H1 (cell line): ENCODE measurements around the gene SORBS1. TPM values are rescaled to one million over a fixed set of nuclear protein-coding genes. Genes with fewer than 3 reads are reported as not detected.

Experiments used
- CTCF ChIA-PET: fragments of 300-600 bp; sonication (Branson Sonifier 250); formaldehyde crosslinking; loops from one replicate; lab custom pipeline; 2021; ENCODE audit not compliant: partially characterized antibody; lab: Charles Lee
- POLR2A ChIA-PET: fragments of 300-600 bp; sonication (Branson Sonifier 250); formaldehyde crosslinking; loops from one replicate; lab custom pipeline; 2021; ENCODE audit warnings: inconsistent platforms; ENCODE audit not compliant: partially characterized antibody; lab: Charles Lee
- DNase-seq, 2 experiments: peaks; one replicate each; pipeline versions ENCODE4 v3.0.0 to v3.0.0-alpha.2; 2010 to 2022; ENCODE audit warnings: low spot score in 2 of 2, low read depth in 1 of 2, mixed read lengths in 1 of 2
- FAIRE-seq: peaks from 2 replicates; lab custom pipeline; 2011; peaks lifted over from hg19 to GRCh38; lab: Jason Lieb, UNC
- H2AFZ ChIP-seq: 2 replicates; pipeline ENCODE4 v1.8.1; 2012; ENCODE audit warnings: low read length, inconsistent platforms
- H2AK5ac ChIP-seq: 2 replicates; pipeline ENCODE4 v1.6.1; 2013; ENCODE audit warnings: low read depth, low read length
- H2BK120ac ChIP-seq: replicated peaks from 2 replicates; pipeline ENCODE3; 2013; ENCODE audit warnings: low read depth, low read length, inconsistent platforms
- H2BK12ac ChIP-seq: 2 replicates; pipeline ENCODE4 v1.6.1; 2013; ENCODE audit warnings: low read depth, low read length
- H2BK15ac ChIP-seq: 2 replicates; pipeline ENCODE4 v1.6.1; 2013; ENCODE audit warnings: low read length
- H2BK20ac ChIP-seq: 2 replicates; pipeline ENCODE4 v1.6.1; 2013; ENCODE audit warnings: low read length
- H2BK5ac ChIP-seq: 2 replicates; pipeline ENCODE4 v1.6.1; 2013; ENCODE audit warnings: low read depth, low read length
- H3K14ac ChIP-seq: 2 replicates; pipeline ENCODE4 v1.6.1; 2013; ENCODE audit warnings: inconsistent platforms; ENCODE audit not compliant: insufficient read length
- H3K18ac ChIP-seq: 2 replicates; pipeline ENCODE4 v1.6.1; 2013; ENCODE audit warnings: low read length; ENCODE audit errors: extremely low read depth
- H3K23ac ChIP-seq: 2 replicates; pipeline ENCODE4 v1.6.1; 2013; ENCODE audit warnings: inconsistent platforms; ENCODE audit not compliant: insufficient read length
- H3K23me2 ChIP-seq: 2 replicates; pipeline ENCODE4 v1.6.1; 2013; ENCODE audit warnings: low read depth, low read length
- H3K27ac ChIP-seq: 2 replicates; pipeline ENCODE4 v1.6.1; 2011; ENCODE audit warnings: low read depth, low read length, inconsistent platforms
- H3K27me3 ChIP-seq, 4 experiments: replicated peaks in 1 of 4; 1 replicate in 1 of 4; 2 replicates in 3 of 4; pipeline versions ENCODE4 v1.6.1 to v1.8.1; 2011 to 2013; ENCODE audit warnings: low read length in 3 of 4, mild to moderate bottlenecking in 3 of 4, inconsistent platforms in 2 of 4, mixed read lengths in 2 of 4, moderate library complexity in 1 of 4; ENCODE audit not compliant: control insufficient read depth in 3 of 4, insufficient read depth in 3 of 4; ENCODE audit errors: extremely low read depth in 1 of 4
- H3K36me3 ChIP-seq, 4 experiments: 2 replicates each; pipeline versions ENCODE4 v1.6.1 to v1.8.1; 2011 to 2013; ENCODE audit warnings: mild to moderate bottlenecking in 4 of 4, low read length in 3 of 4, moderate library complexity in 2 of 4, control low read depth in 1 of 4, inconsistent platforms in 1 of 4; ENCODE audit not compliant: insufficient read depth in 4 of 4, control insufficient read depth in 2 of 4
- H3K4ac ChIP-seq: replicated peaks from 2 replicates; pipeline ENCODE3; 2013; ENCODE audit warnings: low read length, low read depth, mixed read lengths, inconsistent platforms; ENCODE audit not compliant: insufficient read length
- H3K4me1 ChIP-seq, 4 experiments: replicated peaks in 1 of 4; 1 replicate in 1 of 4; 2 replicates in 3 of 4; pipeline versions ENCODE4 v1.6.1 to v1.8.1; 2011 to 2013; ENCODE audit warnings: low read length in 3 of 4, inconsistent platforms in 2 of 4, mixed read lengths in 1 of 4; ENCODE audit not compliant: insufficient read depth in 4 of 4, control insufficient read depth in 3 of 4
- H3K4me2 ChIP-seq, 2 experiments: 2 replicates each; pipeline versions ENCODE4 v1.6.1 to v1.8.1; 2011 to 2013; ENCODE audit warnings: low read depth in 2 of 2, low read length in 2 of 2, control low read depth in 1 of 2, inconsistent platforms in 1 of 2, mild to moderate bottlenecking in 1 of 2; ENCODE audit not compliant: insufficient read depth in 1 of 2
- H3K4me3 ChIP-seq, 4 experiments: fragments of 200-600, 300-600 bp in 1 of 4; sonication (generic), shearing (Covaris generic), sonication (Bioruptor Twin) in 1 of 4; 2 replicates each; pipeline versions ENCODE4 v1.5.1 to v1.8.1; 2011 to 2016; ENCODE audit warnings: low read length in 4 of 4, low read depth in 3 of 4, control low read depth in 2 of 4, inconsistent platforms in 2 of 4, mild to moderate bottlenecking in 2 of 4, mixed read lengths in 1 of 4, moderate library complexity in 1 of 4; ENCODE audit not compliant: insufficient read depth in 2 of 4; ENCODE audit errors: extremely low read depth in 1 of 4
- H3K56ac ChIP-seq: replicated peaks from 2 replicates; pipeline ENCODE3; 2013; ENCODE audit warnings: low read depth, mild to moderate bottlenecking, mixed read lengths, low read length, inconsistent platforms; ENCODE audit not compliant: insufficient read length
- H3K79me1 ChIP-seq: 2 replicates; pipeline ENCODE4 v1.6.1; 2013; ENCODE audit warnings: low read depth, low read length, control low read depth
- H3K79me2 ChIP-seq, 2 experiments: 2 replicates each; pipeline versions ENCODE4 v1.6.1 to v1.8.1; 2012 to 2013; ENCODE audit warnings: low read length in 2 of 2, mild to moderate bottlenecking in 2 of 2, inconsistent platforms in 1 of 2; ENCODE audit not compliant: insufficient read depth in 2 of 2, control insufficient read depth in 1 of 2
- H3K9ac ChIP-seq, 4 experiments: replicated peaks in 1 of 4; 1 replicate in 1 of 4; 2 replicates in 3 of 4; pipeline versions ENCODE4 v1.6.1 to v1.8.1; 2011 to 2013; ENCODE audit warnings: low read depth in 3 of 4, low read length in 3 of 4, control low read depth in 2 of 4, mild to moderate bottlenecking in 2 of 4, moderate library complexity in 2 of 4, inconsistent platforms in 1 of 4; ENCODE audit errors: extremely low read depth in 1 of 4
- H3K9me3 ChIP-seq, 2 experiments: 2 replicates each; pipeline versions ENCODE4 v1.6.1 to v1.8.1; 2012 to 2013; ENCODE audit warnings: mild to moderate bottlenecking in 2 of 2, moderate library complexity in 2 of 2, control low read depth in 1 of 2, inconsistent platforms in 1 of 2, low read depth in 1 of 2, low read length in 1 of 2, mixed read lengths in 1 of 2; ENCODE audit not compliant: insufficient read depth in 2 of 2
- H4K20me1 ChIP-seq, 2 experiments: replicated peaks in 1 of 2; 2 replicates each; pipeline versions ENCODE3 to v1.8.1; 2011 to 2013; ENCODE audit warnings: inconsistent platforms in 2 of 2, low read length in 2 of 2, mild to moderate bottlenecking in 1 of 2; ENCODE audit not compliant: insufficient read depth in 2 of 2, control insufficient read depth in 1 of 2
- H4K5ac ChIP-seq: 2 replicates; pipeline ENCODE4 v1.6.1; 2013; ENCODE audit warnings: low read length, low read depth, mixed read lengths, inconsistent platforms; ENCODE audit not compliant: insufficient read length
- H4K8ac ChIP-seq: 2 replicates; pipeline ENCODE4 v1.8.0; 2013; ENCODE audit warnings: mild to moderate bottlenecking, moderate library complexity, low read length, inconsistent platforms; ENCODE audit not compliant: insufficient read depth; ENCODE audit errors: extremely low read depth
- H4K91ac ChIP-seq: replicated peaks from 2 replicates; pipeline ENCODE3; 2013; ENCODE audit warnings: low read length, mixed read lengths, inconsistent platforms; ENCODE audit not compliant: insufficient read length
- BACH1 ChIP-seq: IDR thresholded peaks from 2 replicates; pipeline ENCODE4 v1.6.1; 2012; ENCODE audit warnings: low read length, improper control_type of control experiment
- CBX5 ChIP-seq: fragments of 300-800, 300-1000 bp; sonication (generic); IDR thresholded peaks from 2 replicates; pipeline ENCODE4 v1.7.1; 2016; ENCODE audit warnings: antibody characterized with exemption, low read length, low read depth
- HDAC2 ChIP-seq, 2 experiments: fragments of 300-600 bp in 1 of 2; sonication (generic) in 1 of 2; IDR thresholded peaks; 2 replicates each; pipeline ENCODE4 v1.6.1; 2011 to 2012; ENCODE audit warnings: low read depth in 2 of 2, low read length in 2 of 2, mild to moderate bottlenecking in 2 of 2, moderate library complexity in 2 of 2, borderline replicate concordance in 1 of 2, inconsistent platforms in 1 of 2
- KDM4A ChIP-seq: IDR thresholded peaks from one replicate; pipeline ENCODE4 v1.7.1; 2012; ENCODE audit warnings: low read depth, mild to moderate bottlenecking, moderate library complexity, low read length, inconsistent platforms; ENCODE audit not compliant: severe bottlenecking
- TBP ChIP-seq: IDR thresholded peaks from 2 replicates; pipeline ENCODE4 v1.6.1; 2011; ENCODE audit warnings: low read depth, low read length, improper control_type of control experiment
- WGBS, 2 experiments: shearing (Covaris generic) in 1 of 2; methylation state at CpG; one replicate each; pipeline versions ENCODE4 v1.1.6 to v1.1.7; 2013 to 2015; ENCODE audit warnings: low lambda C conversion rate in 2 of 2, mixed read lengths in 2 of 2, inconsistent platforms in 1 of 2, low coverage in 1 of 2, missing lambda C conversion rate in 1 of 2; ENCODE audit not compliant: insufficient replicate concordance in 2 of 2, insufficient coverage in 1 of 2, insufficient read length in 1 of 2; ENCODE audit errors: extremely low coverage in 1 of 2, missing lambda C conversion rate in 1 of 2; 5-methylcytosine and 5-hydroxymethylcytosine counted together
- polyA plus RNA-seq, 7 experiments: library from polyadenylated mRNA; depleted of rRNA in 3 of 7; stranded (reverse) in 5 of 7; unstranded in 2 of 7; fragments of >200 nt in 5 of 7; fragments of 200-250 nt in 2 of 7; gene quantifications; 1 replicate in 5 of 7; 2 replicates in 1 of 7; 4 replicates in 1 of 7; pipeline versions ENCODE4 v1.2.1 to v1.2.3, GENCODE V29; 2011 to 2013; ENCODE audit warnings: missing spikeins in 2 of 7, mixed read lengths in 2 of 7
- total RNA-seq: library from RNA; stranded (reverse); fragmentation: NEBNext Ultra II Directional; extraction: Animal tissue kit (Norgen Biotek cat#: 25700); gene quantifications from 2 replicates; pipeline ENCODE4 v1.2.1, GENCODE V29; 2021

The SORBS1 gene
- total and polyA plus RNA-seq, 2 of the 8 experiments (the other 6 are each of a cell fraction or from before 2014, with no cell fraction given) = 16.0 to 35.0 TPM

- H3K23ac ChIP-seq = no peak overlapping the region
- no peak overlapping the region for H3K27ac ChIP-seq
- H4K5ac ChIP-seq = no peak overlapping the region
- no peak overlapping the region for H3K18ac ChIP-seq
- no peaks in the 10 kb centered on the region for H3K27me3 ChIP-seq
- no peak overlapping the region for H2BK15ac ChIP-seq
- no peaks in the 10 kb centered on the region for H4K20me1 ChIP-seq
- H3K56ac ChIP-seq = no peak overlapping the region
- WGBS, 2 experiments = 94% methylated on average over 1 of the region's 1 CpG; no CpG with 5 or more reads in 1 of the 2 experiments
- no peak overlapping the region for H4K91ac ChIP-seq
- H3K4me1 ChIP-seq = no peaks in the 10 kb centered on the region
- H3K14ac ChIP-seq = no peak overlapping the region
- H3K4me2 ChIP-seq = no peak overlapping the region
- no peaks in the 10 kb centered on the region for H3K23me2 ChIP-seq
- no peak overlapping the region for H2BK120ac ChIP-seq
- no peak for DNase-seq
- no peaks in the 10 kb centered on the region for H3K36me3 ChIP-seq
- no peak overlapping the region for H3K4me3 ChIP-seq
- TF ChIP-seq HDAC2 (IDR thresholded peaks at IDR 0.05; ENCODE audit: borderline replicate concordance in 1 of 2, low read depth in 2 of 2, low read length in 2 of 2) (no peak), CBX5 (no peak), KDM4A (no peak), TBP (no peak), BACH1 (no peak)
- H4K8ac ChIP-seq = no peak overlapping the region
- H3K9me3 ChIP-seq = no peaks in the 10 kb centered on the region
- ChIA-PET CTCF (interaction anchor here (1.5 to 2.5 kb wide), 5 partner anchors 25 to 205 kb away, joined by 3 to 11 read pairs (median 6); no protein-coding TSS in a partner anchor), POLR2A (no interaction called here)
- H2AFZ ChIP-seq = no peak overlapping the region
- H3K79me2 ChIP-seq = no peaks in the 10 kb centered on the region
- no peak overlapping the region for H3K9ac ChIP-seq
- H3K4ac ChIP-seq = no peak overlapping the region
- no peaks in the 10 kb centered on the region for H3K79me1 ChIP-seq
- no peak overlapping the region for H2BK20ac ChIP-seq
- no peak overlapping the region for H2BK12ac ChIP-seq
- FAIRE-seq = no peak
- H2AK5ac ChIP-seq = no peak overlapping the region
- no peak overlapping the region for H2BK5ac ChIP-seq
Observed at GRCh38 chr10:95579292-95579691, 18.1 kb upstream of the SORBS1 start.
